NCI-H146 treated with DMSO at 0.1 percent for 48 hours (cell line): ENCODE data around the gene TMEM232.
"Not testable (repeated sequence)": the region's sequence is repeated elsewhere in the genome, so short reads cannot be mapped to it uniquely, and the experiment has no call there.

Experiments used
- DNase-seq: peaks from one replicate; lab custom pipeline; 2025; ENCODE audit not compliant: unreplicated experiment; lab: John Stamatoyannopoulos, UW

TMEM232 gene

GRCh38 chr5:110726249-110727024, at the start of gene TMEM232:
Gene TMEM232, minus strand, starts transcription at chr5:110726671. Its CDS starts 59,319 bp downstream, at chr5:110667352.
- DNase-seq: no peak

GRCh38 chr5:110770286-110770685, 43.8 kb upstream of the TMEM232 start:
- no peak for DNase-seq

DNA sequence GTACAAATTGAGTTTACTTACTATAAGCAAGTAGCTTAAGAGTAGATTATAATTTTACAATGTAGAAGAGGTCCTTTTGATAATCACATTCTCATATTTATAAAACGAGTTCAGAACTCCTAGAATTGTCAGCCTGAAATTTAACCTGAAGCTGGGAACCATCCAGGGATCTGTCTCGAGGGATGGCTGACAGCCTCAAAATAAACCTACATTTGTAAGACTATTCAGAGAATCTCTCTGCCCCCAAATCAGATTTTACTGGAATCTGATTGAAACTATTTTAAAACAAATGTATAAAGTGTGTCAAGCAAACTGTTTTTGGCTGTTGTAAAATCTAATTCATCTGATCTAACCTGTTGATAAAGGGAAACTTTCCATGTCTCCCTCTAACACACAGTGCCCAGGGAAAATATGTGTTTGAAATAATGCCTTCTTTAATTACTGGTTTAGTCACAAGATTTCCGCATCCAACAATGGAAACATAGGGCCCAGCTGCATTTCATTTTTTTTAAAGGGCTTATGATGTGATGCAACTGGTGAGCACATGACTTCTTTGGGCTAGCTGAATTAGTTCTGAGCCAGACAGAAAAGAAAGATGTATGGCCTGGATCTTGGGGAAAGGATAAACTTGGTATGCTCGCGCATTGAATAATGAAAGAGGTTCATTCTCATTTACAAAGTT, 42.7 kb upstream of the TMEM232 start:
- no peak for DNase-seq

DNA sequence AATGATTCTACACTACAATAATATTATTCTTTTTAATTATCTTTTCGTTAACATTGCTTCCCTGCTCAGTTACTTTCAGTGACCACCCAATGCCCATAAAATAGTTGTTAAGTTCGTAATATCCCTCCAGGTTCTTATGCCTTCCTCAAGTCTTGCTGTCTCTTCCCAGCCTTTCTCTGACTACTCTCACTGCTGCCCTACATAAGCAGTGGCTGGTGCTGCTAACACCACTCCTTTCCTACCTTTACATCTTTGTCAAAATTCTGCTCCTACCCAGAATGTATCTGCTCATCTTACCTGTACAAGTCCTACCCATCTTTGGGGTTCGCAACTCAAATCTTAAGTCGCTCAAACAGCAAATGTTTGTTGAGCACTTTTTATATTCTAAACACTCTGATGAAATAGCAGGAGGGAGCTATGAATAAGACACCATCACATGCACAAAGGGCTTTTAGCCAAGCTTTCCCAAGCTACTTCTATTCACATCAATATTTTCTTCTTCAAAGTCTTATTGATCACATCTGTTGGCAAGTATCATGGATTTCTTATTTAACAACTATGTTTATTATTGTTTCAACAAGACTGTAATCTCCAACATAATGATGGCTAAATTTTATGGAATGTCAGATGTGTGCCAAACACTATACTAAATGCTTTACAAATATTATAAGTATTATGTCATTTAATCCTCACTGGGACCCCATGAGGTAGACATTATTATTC, 41.8 kb upstream of the TMEM232 start:
- DNase-seq: no peak

- no peak for DNase-seq
These were observed 33.7 kb upstream of the TMEM232 start for GRCh38 chr5:110760158-110760557.

DNA sequence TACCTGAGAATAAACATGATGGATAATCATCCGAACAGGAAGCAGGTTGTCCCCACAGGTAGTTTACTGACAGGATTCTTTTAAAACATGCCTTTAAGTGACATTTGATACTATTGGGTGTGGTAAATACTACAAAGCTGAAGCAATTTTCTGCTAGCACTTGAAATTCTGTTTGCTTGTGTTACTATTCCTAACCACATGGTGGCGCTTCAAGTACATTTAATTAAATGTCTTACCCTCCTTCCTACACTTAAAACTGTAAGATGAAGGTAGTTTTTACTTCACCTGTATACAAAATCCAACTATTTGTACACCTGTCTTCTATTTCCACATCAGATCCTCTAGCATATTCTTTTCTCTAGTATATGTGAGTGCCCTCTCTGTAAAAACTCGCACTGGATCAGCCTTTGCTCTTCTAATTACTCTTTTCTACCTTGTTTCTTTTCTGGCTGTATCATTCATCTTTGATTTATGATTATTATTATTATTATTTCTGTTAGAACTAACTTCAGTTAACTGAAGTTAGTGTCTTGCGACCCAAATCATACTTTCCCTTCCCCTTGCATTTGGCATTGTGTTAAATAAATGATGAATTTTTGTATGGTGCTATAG, 30.8 kb upstream of the TMEM232 start:
- DNase-seq: no peak

DNA sequence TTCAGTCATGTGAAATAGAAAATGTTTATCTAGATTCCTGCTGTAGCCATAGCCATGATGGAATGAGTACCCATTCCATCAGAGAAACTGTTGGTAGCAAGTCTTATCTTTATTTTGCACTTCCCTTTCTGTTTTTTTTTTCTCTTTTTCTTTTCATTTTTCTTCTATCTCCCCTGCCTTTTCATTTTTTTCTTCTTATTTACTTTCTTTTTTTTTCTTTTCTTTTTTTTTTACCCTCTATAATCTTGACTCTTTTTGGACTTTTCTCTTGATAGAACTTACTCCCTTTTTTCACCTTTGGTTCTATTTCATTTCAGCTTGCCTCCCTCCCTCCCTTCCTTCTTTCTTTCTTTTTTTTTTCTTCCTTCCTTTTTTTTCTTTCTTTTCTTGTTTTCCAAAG, 27.7 kb upstream of the TMEM232 start:
- DNase-seq: no peak

GRCh38 chr5:110753600-110753999, 27.1 kb upstream of the TMEM232 start:
- no peak for DNase-seq

DNA sequence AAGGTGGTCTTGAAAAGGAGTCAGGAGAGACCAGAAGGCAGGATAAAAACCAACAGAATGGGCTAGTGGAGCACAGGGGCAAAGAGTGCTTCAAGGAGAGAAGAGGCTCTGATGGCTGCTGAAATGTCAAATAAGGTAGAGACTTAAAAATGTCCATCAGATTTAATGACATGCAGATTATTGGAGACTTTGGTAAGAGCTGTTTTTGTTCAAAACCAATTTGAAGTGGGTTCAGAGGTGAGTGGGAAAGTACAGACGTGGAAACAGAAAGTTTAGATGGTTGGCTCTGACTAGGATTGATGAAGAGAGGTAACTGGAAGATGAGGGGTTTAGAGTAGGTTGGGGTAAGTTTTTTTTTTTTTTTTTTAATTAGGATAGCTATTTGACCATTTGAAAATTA, 26.5 kb upstream of the TMEM232 start:
- no peak for DNase-seq

DNA sequence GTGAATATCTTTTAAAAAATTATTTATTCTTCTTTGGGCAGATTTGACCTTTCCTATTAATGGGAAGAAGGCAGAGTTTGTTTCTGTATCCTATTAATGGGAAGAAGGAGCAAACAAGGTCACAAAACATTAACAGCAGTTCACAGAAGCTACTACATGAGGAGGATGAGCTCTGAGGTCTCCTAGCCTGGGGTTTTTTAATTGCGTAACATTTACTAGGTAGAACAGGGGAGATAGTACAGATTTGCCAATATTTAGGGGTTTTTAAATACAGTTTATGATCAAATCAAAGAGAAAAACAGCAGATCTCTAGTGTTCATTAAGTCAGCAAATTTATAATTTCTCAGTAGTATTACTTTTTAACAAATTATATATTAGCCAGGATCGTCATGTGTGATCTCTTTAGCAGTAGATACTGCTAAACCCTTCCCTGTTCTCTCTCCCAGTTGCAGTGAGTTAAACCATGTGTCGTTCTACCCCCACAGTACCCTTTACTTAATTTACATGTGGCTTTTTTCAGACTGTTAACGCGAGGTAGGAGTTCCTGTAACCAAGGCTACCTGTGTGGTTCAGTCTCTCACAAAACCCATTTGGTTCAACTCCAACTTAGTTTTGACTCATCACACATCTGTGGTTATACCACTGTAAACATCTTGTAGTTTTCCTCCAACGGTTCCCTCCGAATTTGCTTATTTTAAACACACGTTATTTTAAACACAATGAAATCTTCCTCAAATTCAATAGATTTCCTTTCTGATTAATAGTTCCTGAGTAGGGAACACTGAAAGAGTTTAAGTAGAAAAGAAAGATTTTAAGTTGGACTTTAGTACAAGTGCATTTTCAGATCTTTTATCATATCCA, 25.7 kb upstream of the TMEM232 start:
- DNase-seq: no peak

GRCh38 chr5:110738812-110739651, 12.6 kb upstream of the TMEM232 start, which contains the start of gene SLC25A46:
Gene SLC25A46, plus strand, starts transcription at chr5:110739007. Its CDS starts 113 bp downstream, at chr5:110739120.
- peak; percentile 74 for DNase-seq

DNA sequence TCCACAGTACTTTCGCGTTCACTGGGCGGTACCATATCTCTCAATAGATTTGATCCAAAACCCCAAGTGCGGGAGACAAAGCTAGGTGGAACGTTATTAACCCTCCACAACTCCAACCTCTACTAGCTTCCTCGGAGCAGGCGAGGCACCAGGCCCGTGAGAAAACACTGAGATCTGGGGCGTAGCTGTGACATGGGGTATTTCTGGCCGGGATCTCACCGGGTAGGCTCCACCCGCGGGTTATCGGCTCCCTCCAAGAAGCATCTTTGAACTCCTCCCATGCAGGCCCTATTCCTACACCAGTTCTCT, 12.0 kb upstream of the TMEM232 start:
- DNase-seq: no peak

DNA sequence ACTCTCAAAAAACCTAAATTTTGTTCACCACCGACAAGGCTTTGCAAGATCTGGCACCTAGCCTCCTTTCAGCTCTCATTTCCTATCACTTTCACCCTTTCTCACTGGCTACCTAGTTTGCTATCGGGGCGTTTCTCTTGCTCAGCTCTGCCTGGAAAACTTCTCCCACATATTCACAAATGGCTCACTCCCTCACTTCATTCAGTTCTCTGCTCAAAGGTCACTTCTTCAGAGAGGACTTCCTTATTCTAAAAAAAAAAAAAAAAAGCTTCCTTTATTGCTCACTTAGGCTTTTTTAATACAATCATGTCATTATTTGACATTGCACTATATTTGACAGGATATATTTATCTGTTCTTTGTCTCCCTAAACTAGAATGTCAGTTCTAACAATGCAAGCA, 10.3 kb upstream of the TMEM232 start:
- DNase-seq: no peak

DNA sequence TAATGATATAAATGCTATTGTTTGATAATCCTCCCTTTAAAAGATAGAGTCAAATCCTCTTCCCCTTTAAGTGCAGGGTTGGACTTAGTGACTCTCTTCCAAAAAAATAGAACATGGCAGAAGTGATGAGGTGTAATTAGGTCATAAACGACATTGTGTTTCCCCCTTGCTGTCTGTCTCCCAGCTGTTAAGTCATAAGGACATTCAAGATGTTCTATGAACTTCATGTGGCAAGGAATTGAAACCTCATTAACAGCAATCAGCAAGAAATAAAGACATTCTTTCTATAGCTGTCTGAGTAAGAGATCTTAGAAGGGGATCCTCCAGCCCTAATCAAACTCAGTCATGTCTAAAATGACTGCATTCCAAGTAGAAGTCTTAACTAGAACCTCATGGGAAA, 9.1 kb upstream of the TMEM232 start:
- no peak for DNase-seq

DNA sequence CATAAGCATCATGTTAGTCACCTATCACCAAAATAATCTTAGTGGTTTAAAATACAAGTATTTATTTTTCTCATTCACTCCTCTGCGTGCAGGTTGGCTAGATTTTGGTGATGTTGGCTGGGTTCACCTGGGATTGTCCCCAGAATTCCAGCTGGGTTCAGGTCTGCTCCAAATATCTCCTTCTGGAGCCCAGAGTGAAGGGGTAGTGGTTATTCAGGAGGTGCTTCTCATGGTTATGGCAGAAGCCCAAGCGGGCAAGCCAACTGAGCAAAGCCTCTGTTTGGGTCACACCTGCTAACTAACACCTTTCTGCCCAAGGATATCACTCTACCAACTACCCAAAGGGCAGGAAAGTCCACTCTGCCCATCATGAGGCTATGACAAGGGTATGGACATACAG, 7.6 kb upstream of the TMEM232 start:
- DNase-seq: no peak

DNA sequence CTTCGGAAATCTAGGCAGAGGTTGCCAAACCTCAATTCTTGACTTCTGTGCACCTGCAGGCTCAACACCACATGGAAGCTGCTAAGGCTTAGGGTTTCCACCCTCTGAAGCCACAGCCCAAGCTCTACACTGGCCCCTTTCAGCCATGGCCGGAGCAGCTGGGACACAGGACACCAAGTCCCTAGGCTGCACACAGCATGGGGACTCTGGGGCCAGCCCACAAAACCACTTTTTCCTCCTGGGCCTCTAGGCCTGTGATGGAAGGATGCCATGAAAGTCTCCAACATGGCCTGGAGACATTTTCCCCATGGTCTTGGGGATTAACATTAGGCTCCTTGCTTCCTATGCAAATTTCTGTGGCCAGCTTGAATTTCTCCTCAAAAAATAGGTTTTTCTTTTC, 5.0 kb upstream of the TMEM232 start:
- DNase-seq: not testable (repeated sequence)

DNA sequence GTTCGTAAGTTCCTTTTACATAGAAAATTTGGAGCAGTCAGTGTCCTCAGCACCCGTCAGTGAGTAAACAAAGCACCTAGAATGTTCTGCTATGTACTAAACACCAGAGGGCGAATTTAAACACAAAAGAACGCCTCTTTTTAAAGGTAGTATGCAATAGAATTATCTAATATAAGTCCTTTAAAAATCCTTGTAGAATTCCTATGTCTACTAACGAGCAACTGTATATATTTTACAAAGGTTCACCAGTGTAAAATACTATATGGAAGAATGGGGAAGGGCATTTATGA, 499 bp upstream of the TMEM232 start:
- no peak for DNase-seq

GRCh38 chr5:110718311-110718710, 8.2 kb downstream of the TMEM232 start:
- DNase-seq: no peak

- no peak for DNase-seq
These were observed 9.9 kb downstream of the TMEM232 start for GRCh38 chr5:110716247-110717245.
